Measurements from ENCODE around the gene HDAC5.

Gene HDAC5

DNA sequence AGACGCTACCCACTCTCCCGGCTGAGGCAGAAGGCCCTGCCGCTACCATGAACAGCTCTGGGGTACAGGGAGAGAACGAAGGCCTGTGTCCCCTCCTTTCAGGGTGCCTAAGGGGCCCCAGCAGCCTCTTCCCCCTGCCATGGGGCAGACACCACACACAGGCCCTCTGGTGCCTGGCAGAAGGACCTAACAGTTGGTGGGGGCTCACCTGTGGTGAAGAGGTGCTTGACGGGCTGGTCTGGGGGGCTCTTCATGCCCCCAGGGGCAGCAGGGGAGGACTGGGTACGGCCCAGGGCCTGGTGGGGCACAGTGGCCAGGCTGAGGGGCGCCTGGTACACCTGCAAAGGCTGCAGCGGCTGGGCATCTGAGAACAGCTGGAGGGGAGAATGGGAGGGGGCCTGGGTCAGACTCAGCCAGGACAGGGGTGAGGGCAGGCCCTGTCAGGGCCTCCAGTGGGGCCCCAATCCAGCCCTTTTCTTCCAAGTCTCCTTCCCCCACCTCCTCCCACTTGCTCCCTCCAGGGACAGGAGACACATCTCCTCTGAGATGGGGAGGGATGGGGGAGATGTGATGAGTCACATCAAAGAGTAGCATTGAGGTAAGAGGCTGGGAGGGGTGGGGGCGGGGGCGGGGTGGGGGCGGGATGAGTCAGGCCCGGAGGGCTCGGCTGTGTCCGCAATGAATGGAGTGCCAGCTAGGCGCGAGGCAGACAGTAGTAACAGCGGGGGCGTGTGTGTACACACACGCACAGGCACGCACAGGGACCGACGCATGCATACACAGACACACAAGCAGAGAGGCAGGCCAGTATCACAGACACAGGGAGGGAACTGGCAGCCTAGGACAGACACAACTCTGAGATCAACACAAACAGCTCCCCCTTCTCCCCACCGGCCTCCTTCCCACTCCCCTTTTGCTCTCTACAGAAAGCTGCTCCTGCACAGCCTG lies 36.8 kb downstream of the HDAC5 start:
- H3K4me1 ChIP-seq (ENCODE audit: control insufficient read depth, insufficient read depth, low read depth, low read length) = peaks cover 30% of the 10 kb centered on the region
- H4K91ac ChIP-seq (ENCODE audit: low read length) = peak overlapping the region; percentile 88
- no peak overlapping the region for H3K27ac ChIP-seq (ENCODE audit: low read length, poor library complexity, severe bottlenecking)
- peak overlapping the region; percentile 48 for H4K8ac ChIP-seq (ENCODE audit: low read length)
- H3K79me1 ChIP-seq (replicated peaks; ENCODE audit: low read length, poor library complexity, severe bottlenecking) = no peaks in the 10 kb centered on the region
- H2BK120ac ChIP-seq (ENCODE audit: low read depth, low read length) = peak overlapping the region; percentile 50
- H2AFZ ChIP-seq (ENCODE audit: low read depth, low read length) = no peak overlapping the region
- no peak overlapping the region for H2BK5ac ChIP-seq (ENCODE audit: low read depth, low read length, poor library complexity, severe bottlenecking)
- DNase-seq = peak; percentile 98
- H3K4me3 ChIP-seq (ENCODE audit: insufficient read depth in 1 of 2, low read depth in 1 of 2, low read length in 2 of 2) = peak overlapping the region in 1 of 2 experiments; percentile 46
- peak overlapping the region; percentile 87 to 90 for H2BK12ac ChIP-seq (ENCODE audit: low read length in 2 of 2)
- H2AK5ac ChIP-seq (ENCODE audit: low read length, severe bottlenecking) = peak overlapping the region; percentile 94
- peak overlapping the region; percentile 78 to 83 for H3K18ac ChIP-seq (ENCODE audit: low read depth in 1 of 2, low read length in 2 of 2)
- no peak overlapping the region for H3K23ac ChIP-seq (ENCODE audit: low read length in 2 of 2)
- H3K4ac ChIP-seq (ENCODE audit: low read depth in 1 of 2, low read length in 2 of 2) = peak overlapping the region; percentile 33 to 46
- H3K4me2 ChIP-seq (ENCODE audit: low read length, poor library complexity, severe bottlenecking) = peak overlapping the region; percentile 3
- H3K27me3 ChIP-seq (ENCODE audit: control insufficient read depth in 1 of 2, insufficient read depth in 1 of 2, low read length in 2 of 2) = no peaks in the 10 kb centered on the region
- no peak overlapping the region for H3K14ac ChIP-seq (ENCODE audit: low read length in 2 of 2)
- H3K36me3 ChIP-seq (ENCODE audit: control insufficient read depth in 1 of 2, insufficient read depth in 2 of 2, low read depth in 1 of 2, low read length in 2 of 2) = peaks cover 45 to 77% of the 10 kb centered on the region in 2 experiments
- WGBS = 41% methylated on average over 10 of the region's 23 CpGs
- peak overlapping the region; percentile 81 for H3K9ac ChIP-seq (ENCODE audit: low read length)
- peak overlapping the region; percentile 96 for H2BK15ac ChIP-seq (ENCODE audit: low read depth, poor library complexity, severe bottlenecking)
- no peaks in the 10 kb centered on the region for H3K9me3 ChIP-seq (ENCODE audit: control insufficient read depth, low read length)

DNA sequence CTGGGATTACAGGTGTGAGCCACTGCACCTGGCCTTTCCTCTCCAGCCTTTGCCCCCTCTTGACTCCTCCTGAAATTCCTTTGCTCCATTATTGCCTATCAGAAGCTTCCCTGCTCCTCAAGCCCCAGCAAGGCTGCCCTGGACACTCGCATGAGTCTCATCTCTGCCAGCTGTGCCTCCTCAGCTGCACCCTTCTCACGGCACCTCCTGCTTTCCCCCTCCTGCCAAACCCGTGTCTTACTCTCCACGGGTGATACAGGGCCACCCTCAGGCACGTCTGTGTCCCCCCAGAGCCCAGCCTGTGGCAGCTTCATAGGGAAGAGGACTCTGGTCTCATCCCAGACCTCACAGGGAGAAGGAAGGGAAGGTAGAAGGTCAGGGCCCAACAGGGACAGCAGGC lies 37.5 kb downstream of the HDAC5 start:
- Histone ChIP-seq H3K4me3 (ENCODE audit: insufficient read depth in 1 of 2, low read depth in 1 of 2, low read length in 2 of 2) (no peak overlapping the region), H3K79me1 (replicated peaks; ENCODE audit: low read length, poor library complexity, severe bottlenecking) (no peaks in the 10 kb centered on the region), H2AFZ (ENCODE audit: low read depth, low read length) (no peak overlapping the region), H4K91ac (ENCODE audit: low read length) (peak overlapping the region; percentile 88), H3K23ac (ENCODE audit: low read length in 2 of 2) (no peak overlapping the region), H2BK15ac (ENCODE audit: low read depth, poor library complexity, severe bottlenecking) (no peak overlapping the region), H4K8ac (ENCODE audit: low read length) (peak overlapping the region; percentile 27), H3K14ac (ENCODE audit: low read length in 2 of 2) (no peak overlapping the region), H3K9me3 (ENCODE audit: control insufficient read depth, low read length) (no peaks in the 10 kb centered on the region), H3K4me1 (ENCODE audit: control insufficient read depth, insufficient read depth, low read depth, low read length) (peaks cover 29% of the 10 kb centered on the region), H3K18ac (ENCODE audit: low read depth in 1 of 2, low read length in 2 of 2) (peak overlapping the region; percentile 78 to 83), H3K4me2 (ENCODE audit: low read length, poor library complexity, severe bottlenecking) (no peak overlapping the region), H2BK12ac (ENCODE audit: low read length in 2 of 2) (peak overlapping the region; percentile 59 to 90), H3K9ac (ENCODE audit: low read length) (peak overlapping the region; percentile 68), H2AK5ac (ENCODE audit: low read length, severe bottlenecking) (peak overlapping the region; percentile 94), H3K27me3 (ENCODE audit: control insufficient read depth in 1 of 2, insufficient read depth in 1 of 2, low read length in 2 of 2) (no peaks in the 10 kb centered on the region), H3K36me3 (ENCODE audit: control insufficient read depth in 1 of 2, insufficient read depth in 2 of 2, low read depth in 1 of 2, low read length in 2 of 2) (peaks cover 38 to 73% of the 10 kb centered on the region in 2 experiments), H2BK120ac (ENCODE audit: low read depth, low read length) (no peak overlapping the region), H3K4ac (ENCODE audit: low read depth in 1 of 2, low read length in 2 of 2) (peak overlapping the region in 1 of 2 experiments; percentile 46), H2BK5ac (ENCODE audit: low read depth, low read length, poor library complexity, severe bottlenecking) (no peak overlapping the region), H3K27ac (ENCODE audit: low read length, poor library complexity, severe bottlenecking) (no peak overlapping the region)
- DNase-seq = no peak
- 71% methylated on average over 3 of the region's 5 CpGs for WGBS

GRCh38 chr17:44084921-44085320 lies 38.5 kb downstream of the HDAC5 start:
- H2AFZ ChIP-seq (ENCODE audit: low read depth, low read length) = no peak overlapping the region
- no peak overlapping the region for H3K18ac ChIP-seq (ENCODE audit: low read depth in 1 of 2, low read length in 2 of 2)
- H4K8ac ChIP-seq (ENCODE audit: low read length) = no peak overlapping the region
- H3K27me3 ChIP-seq (ENCODE audit: control insufficient read depth in 1 of 2, insufficient read depth in 1 of 2, low read length in 2 of 2) = no peaks in the 10 kb centered on the region
- no peak overlapping the region for H3K27ac ChIP-seq (ENCODE audit: low read length, poor library complexity, severe bottlenecking)
- no peak overlapping the region for H2AK5ac ChIP-seq (ENCODE audit: low read length, severe bottlenecking)
- DNase-seq = no peak
- peaks cover 46 to 78% of the 10 kb centered on the region in 2 experiments for H3K36me3 ChIP-seq (ENCODE audit: control insufficient read depth in 1 of 2, insufficient read depth in 2 of 2, low read depth in 1 of 2, low read length in 2 of 2)
- no peak overlapping the region for H3K23ac ChIP-seq (ENCODE audit: low read length in 2 of 2)
- no peaks in the 10 kb centered on the region for H3K79me1 ChIP-seq (replicated peaks; ENCODE audit: low read length, poor library complexity, severe bottlenecking)
- H3K9ac ChIP-seq (ENCODE audit: low read length) = no peak overlapping the region
- H3K14ac ChIP-seq (ENCODE audit: low read length in 2 of 2) = no peak overlapping the region
- H3K4ac ChIP-seq (ENCODE audit: low read depth in 1 of 2, low read length in 2 of 2) = no peak overlapping the region
- no peaks in the 10 kb centered on the region for H3K9me3 ChIP-seq (ENCODE audit: control insufficient read depth, low read length)
- H2BK12ac ChIP-seq (ENCODE audit: low read length in 2 of 2) = no peak overlapping the region
- no peak overlapping the region for H2BK15ac ChIP-seq (ENCODE audit: low read depth, poor library complexity, severe bottlenecking)
- no peak overlapping the region for H2BK120ac ChIP-seq (ENCODE audit: low read depth, low read length)
- no peak overlapping the region for H4K91ac ChIP-seq (ENCODE audit: low read length)
- H3K4me3 ChIP-seq (ENCODE audit: insufficient read depth in 1 of 2, low read depth in 1 of 2, low read length in 2 of 2) = no peak overlapping the region
- no peak overlapping the region for H2BK5ac ChIP-seq (ENCODE audit: low read depth, low read length, poor library complexity, severe bottlenecking)
- peaks cover 29% of the 10 kb centered on the region for H3K4me1 ChIP-seq (ENCODE audit: control insufficient read depth, insufficient read depth, low read depth, low read length)
- no peak overlapping the region for H3K4me2 ChIP-seq (ENCODE audit: low read length, poor library complexity, severe bottlenecking)
- 92% methylated on average over 7 of the region's 7 CpGs for WGBS

- Histone ChIP-seq H2AK5ac (ENCODE audit: low read length, severe bottlenecking) (no peak overlapping the region), H3K27ac (ENCODE audit: low read length, poor library complexity, severe bottlenecking) (no peak overlapping the region), H3K14ac (ENCODE audit: low read length in 2 of 2) (peak overlapping the region in 1 of 2 experiments; percentile 21), H3K27me3 (ENCODE audit: control insufficient read depth in 1 of 2, insufficient read depth in 1 of 2, low read length in 2 of 2) (no peaks in the 10 kb centered on the region), H3K36me3 (ENCODE audit: control insufficient read depth in 1 of 2, insufficient read depth in 2 of 2, low read depth in 1 of 2, low read length in 2 of 2) (peaks cover 49 to 82% of the 10 kb centered on the region in 2 experiments), H2BK15ac (ENCODE audit: low read depth, poor library complexity, severe bottlenecking) (no peak overlapping the region), H3K4me1 (ENCODE audit: control insufficient read depth, insufficient read depth, low read depth, low read length) (peaks cover 29% of the 10 kb centered on the region), H4K8ac (ENCODE audit: low read length) (peak overlapping the region; percentile 30), H3K4me2 (ENCODE audit: low read length, poor library complexity, severe bottlenecking) (no peak overlapping the region), H2BK120ac (ENCODE audit: low read depth, low read length) (no peak overlapping the region), H2BK12ac (ENCODE audit: low read length in 2 of 2) (no peak overlapping the region), H3K79me1 (replicated peaks; ENCODE audit: low read length, poor library complexity, severe bottlenecking) (no peaks in the 10 kb centered on the region), H3K23ac (ENCODE audit: low read length in 2 of 2) (no peak overlapping the region), H2AFZ (ENCODE audit: low read depth, low read length) (no peak overlapping the region), H3K9me3 (ENCODE audit: control insufficient read depth, low read length) (no peaks in the 10 kb centered on the region), H2BK5ac (ENCODE audit: low read depth, low read length, poor library complexity, severe bottlenecking) (no peak overlapping the region), H3K4ac (ENCODE audit: low read depth in 1 of 2, low read length in 2 of 2) (no peak overlapping the region), H3K9ac (ENCODE audit: low read length) (no peak overlapping the region), H3K4me3 (ENCODE audit: insufficient read depth in 1 of 2, low read depth in 1 of 2, low read length in 2 of 2) (no peak overlapping the region), H4K91ac (ENCODE audit: low read length) (no peak overlapping the region), H3K18ac (ENCODE audit: low read depth in 1 of 2, low read length in 2 of 2) (no peak overlapping the region)
- 67% methylated on average over 8 of the region's 10 CpGs for WGBS
- DNase-seq = no peak
Observed at GRCh38 chr17:44084131-44084538, 39.3 kb downstream of the HDAC5 start.

Measured in mesenchymal stem cell (in vitro differentiated cells and primary cell).